Stimulated activated CD4-positive, alpha-beta T cell treated with anti-CD3 and anti-CD28 coated beads, Interleukin-2, amount 100 ng/mL, for 4 hours (primary cell): ENCODE data around the gene IRAK1BP1.
"Not testable (repeated sequence)": the region's sequence is repeated elsewhere in the genome, so short reads cannot be mapped to it uniquely, and the experiment has no call there.

ENCODE experiments used
- DNase-seq: peaks from one replicate; pipeline ENCODE4 v3.0.0-alpha.2; 2020; ENCODE audit warnings: low read depth

The IRAK1BP1 gene

DNA sequence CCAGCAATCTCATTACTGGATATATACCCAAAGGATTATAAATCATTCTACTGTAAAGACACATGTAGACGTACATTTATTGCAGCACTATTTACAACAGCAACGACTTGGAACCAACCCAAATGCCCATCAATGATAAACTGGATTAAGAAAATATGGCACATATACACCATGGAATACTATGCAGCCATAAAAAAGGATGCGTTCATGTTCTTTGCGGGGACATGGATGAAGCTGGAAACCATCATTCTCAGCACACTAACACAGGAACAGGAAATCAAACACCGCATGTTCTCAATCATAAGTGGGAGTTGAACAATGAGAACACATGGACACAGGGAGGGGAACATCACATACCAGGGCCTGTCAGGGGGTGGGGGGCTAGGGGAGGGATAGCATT, 22.6 kb downstream of the IRAK1BP1 start:
- DNase-seq = not testable (repeated sequence)

- no peak for DNase-seq
These were observed 28.9 kb downstream of the IRAK1BP1 start for GRCh38 chr6:78896227-78896626.

DNA sequence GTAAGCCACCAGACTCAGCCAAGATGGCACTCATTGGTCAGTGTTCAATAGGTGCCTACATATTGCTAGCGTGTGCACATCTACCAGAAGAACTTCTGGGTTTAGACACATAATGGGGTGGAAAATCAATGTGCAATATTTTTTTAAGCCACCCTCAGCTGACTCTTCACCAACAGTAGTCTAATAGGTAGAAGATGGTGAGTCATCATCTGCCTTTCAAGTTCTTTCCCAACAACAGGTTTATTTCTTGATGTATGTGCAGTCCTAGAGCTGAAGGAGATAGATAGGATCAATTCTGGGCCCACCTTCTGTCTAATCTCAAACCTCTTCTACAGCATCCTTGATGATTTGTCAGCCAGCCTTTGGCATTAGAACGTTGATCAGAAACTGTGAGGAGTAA, 41.3 kb downstream of the IRAK1BP1 start:
- DNase-seq = no peak

- DNase-seq = no peak
These were observed 42.0 kb downstream of the IRAK1BP1 start for GRCh38 chr6:78909391-78909790.

- DNase-seq = no peak
These were observed 42.7 kb downstream of the IRAK1BP1 start for GRCh38 chr6:78910010-78910409.

DNA sequence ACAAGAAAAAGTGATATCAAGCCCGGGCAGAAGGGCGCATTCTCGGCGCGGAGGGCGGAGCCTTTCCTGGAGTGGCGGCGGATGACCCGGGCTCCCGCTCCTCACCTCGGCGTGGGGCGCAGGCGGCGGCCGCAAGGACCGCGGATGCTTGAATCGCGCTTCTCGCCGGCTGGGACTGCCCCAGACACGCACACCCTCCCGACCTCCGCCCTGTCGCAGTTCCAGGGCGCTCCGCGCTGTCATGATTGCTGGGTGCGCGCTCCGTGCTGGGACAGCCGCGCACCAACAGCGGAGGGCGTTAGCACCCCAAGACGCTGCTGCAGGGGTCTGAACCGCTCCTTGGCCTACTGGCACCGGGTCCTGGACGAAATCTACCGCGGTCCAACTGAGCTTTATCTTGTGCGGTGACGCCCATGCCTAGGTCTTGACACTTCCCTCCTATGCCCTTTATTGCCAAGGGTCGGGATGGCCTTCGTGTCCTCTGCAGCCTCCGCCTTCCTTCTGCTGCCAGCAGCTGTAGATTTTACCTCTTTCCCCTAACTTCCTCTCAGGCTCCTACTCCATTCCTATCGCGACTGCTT, 43.3 kb downstream of the IRAK1BP1 start:
- no peak for DNase-seq

- no peak for DNase-seq
These were observed 44.0 kb downstream of the IRAK1BP1 start for GRCh38 chr6:78911218-78911940.

DNA sequence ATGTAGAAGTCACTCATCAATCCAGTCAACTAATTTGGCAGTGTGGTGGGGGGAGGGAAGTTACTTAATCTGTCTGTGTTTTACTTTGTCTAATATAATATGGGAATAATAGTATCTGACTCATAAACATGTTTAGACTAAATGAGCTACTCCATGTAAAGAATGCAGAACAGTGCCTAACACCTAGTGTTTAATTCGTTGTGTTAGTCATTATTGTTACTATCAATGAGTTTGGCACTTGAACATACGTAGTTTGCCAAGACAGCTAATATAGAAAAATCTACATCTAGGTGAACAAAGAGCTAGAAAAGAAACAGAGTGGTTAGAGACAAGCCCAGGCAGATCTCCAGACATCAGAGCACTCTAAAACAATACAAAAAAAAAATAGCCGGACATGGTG, 49.1 kb downstream of the IRAK1BP1 start:
- DNase-seq = no peak

DNA sequence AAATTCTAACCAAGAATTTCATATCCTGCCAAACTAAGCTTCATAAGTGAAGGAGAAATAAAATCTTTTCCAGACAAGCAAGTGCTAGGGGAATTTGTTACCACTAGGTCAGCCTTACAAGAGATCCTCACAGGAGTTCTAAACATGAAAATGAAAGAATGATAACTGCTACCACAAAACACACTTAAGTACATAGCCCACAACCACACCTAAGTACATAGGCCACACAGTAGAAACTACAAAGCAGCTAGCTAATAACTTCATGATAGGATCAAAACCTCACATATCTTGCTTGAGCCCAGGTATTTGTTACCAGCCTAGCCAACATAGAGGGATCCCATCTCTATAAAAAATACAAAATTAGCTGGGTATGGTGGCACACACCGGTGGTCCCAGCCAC, 50.4 kb downstream of the IRAK1BP1 start:
- no peak for DNase-seq

DNA sequence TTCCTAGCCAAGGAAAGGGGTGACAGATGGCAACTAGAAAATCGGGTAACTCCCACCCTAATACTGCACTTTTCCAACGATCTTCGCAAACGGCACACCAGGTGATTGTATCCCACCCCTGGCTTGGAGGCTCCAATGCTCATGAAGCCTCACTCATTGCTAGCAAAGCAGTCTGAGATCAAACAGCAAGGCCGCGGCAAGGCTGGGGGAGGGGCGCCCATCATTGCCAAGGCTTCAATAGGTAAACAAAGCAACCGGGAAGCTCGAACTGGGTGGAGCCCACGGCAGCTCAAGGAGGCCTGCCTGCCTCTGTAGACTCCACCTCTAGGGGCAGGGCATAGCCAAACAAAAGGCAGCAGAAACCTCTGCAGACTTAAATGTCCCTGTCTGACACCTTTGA, 53.8 kb downstream of the IRAK1BP1 start:
- not testable (repeated sequence) for DNase-seq

GRCh38 chr6:78925317-78925716, 58.0 kb downstream of the IRAK1BP1 start:
- DNase-seq = no peak

- no peak for DNase-seq
These were observed 68.2 kb downstream of the IRAK1BP1 start for GRCh38 chr6:78935553-78935952.

DNA sequence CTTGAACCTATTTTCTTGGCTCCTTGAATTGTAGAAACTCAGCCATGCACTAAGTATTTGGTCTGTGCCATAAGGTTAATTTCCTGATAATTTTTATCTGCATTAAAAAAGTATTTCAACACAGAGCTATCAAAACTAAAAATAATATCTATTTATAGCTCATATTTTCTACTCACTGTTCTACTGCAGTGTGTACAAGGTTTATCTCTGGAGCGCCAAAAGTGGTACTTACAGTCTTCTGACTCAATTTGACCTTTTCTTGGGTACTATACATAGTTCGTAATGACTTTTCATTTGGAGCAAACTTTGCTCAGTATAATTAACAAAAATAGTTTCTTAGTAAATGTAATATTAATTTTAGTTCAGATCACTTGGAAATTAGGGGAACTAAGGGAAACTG, 69.2 kb downstream of the IRAK1BP1 start:
- no peak for DNase-seq

- DNase-seq = no peak
These were observed 75.1 kb downstream of the IRAK1BP1 start for GRCh38 chr6:78942446-78942845.

DNA sequence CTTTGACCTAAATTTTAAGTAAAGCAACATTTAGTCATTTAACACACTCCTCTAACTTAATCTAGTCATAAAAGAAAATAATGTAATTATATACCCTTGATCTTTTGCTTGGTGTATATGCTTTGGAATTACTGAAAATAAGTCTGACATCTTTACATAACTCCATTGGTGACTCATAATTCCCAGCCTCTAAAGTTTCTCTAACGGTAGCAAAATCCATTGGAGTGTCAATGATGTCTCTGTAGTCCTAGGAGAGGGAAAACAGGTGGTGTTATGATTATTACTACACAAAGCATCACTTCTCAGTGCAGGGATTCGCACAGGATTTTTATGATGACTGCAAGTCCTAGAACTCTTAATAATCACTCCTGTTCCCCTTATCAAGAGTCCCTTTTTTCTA, 80.2 kb downstream of the IRAK1BP1 start:
- no peak for DNase-seq

GRCh38 chr6:78947962-78948361, 80.6 kb downstream of the IRAK1BP1 start:
- no peak for DNase-seq

GRCh38 chr6:78948785-78949184, 81.4 kb downstream of the IRAK1BP1 start:
- DNase-seq = no peak

GRCh38 chr6:78952362-78952761, 85.0 kb downstream of the IRAK1BP1 start:
- no peak for DNase-seq
